NCI-H1417 treated with DMSO at 0.1 percent for 48 hours (cell line): ENCODE data around the gene PPP1R9B.

Experiments used
- DNase-seq: peaks from one replicate; lab custom pipeline; 2025; lab: John Stamatoyannopoulos, UW

PPP1R9B gene

GRCh38 chr17:50173335-50173941 is 23.0 kb upstream of the PPP1R9B start:
- no peak for DNase-seq

GRCh38 chr17:50172936-50173334 is 22.5 kb upstream of the PPP1R9B start:
- DNase-seq: no peak

GRCh38 chr17:50172130-50172529 is 21.7 kb upstream of the PPP1R9B start:
- DNase-seq: no peak

GRCh38 chr17:50171371-50172071 is 21.0 kb upstream of the PPP1R9B start:
- no peak for DNase-seq

- DNase-seq: no peak
These were observed 20.3 kb upstream of the PPP1R9B start for GRCh38 chr17:50170662-50171370.

- no peak for DNase-seq
These were observed 19.5 kb upstream of the PPP1R9B start for GRCh38 chr17:50169881-50170459.

- DNase-seq: no peak
These were observed 18.8 kb upstream of the PPP1R9B start for GRCh38 chr17:50169121-50169764.

GRCh38 chr17:50168319-50168718 is 17.8 kb upstream of the PPP1R9B start:
- no peak for DNase-seq

- no peak for DNase-seq
These were observed 16.9 kb upstream of the PPP1R9B start for GRCh38 chr17:50167371-50167770.

- no peak for DNase-seq
These were observed 16.2 kb upstream of the PPP1R9B start for GRCh38 chr17:50166518-50167181.

GRCh38 chr17:50165867-50166517 is 15.5 kb upstream of the PPP1R9B start, which contains the start of gene SGCA:
SGCA (plus strand) TSS chr17:50166005; CDS start chr17:50166041, 36 bp downstream.
- DNase-seq: no peak

GRCh38 chr17:50165466-50165865 is 15.0 kb upstream of the PPP1R9B start:
- no peak for DNase-seq

GRCh38 chr17:50165066-50165465 is 14.6 kb upstream of the PPP1R9B start:
- no peak for DNase-seq

- DNase-seq: no peak
These were observed 14.2 kb upstream of the PPP1R9B start for GRCh38 chr17:50164697-50164988.

GRCh38 chr17:50163843-50164696 is 13.6 kb upstream of the PPP1R9B start:
- no peak for DNase-seq

GRCh38 chr17:50162466-50163254 is 12.2 kb upstream of the PPP1R9B start:
- no peak for DNase-seq

GRCh38 chr17:50161911-50162288 is 11.4 kb upstream of the PPP1R9B start:
- DNase-seq: no peak

- peak; percentile 21 for DNase-seq
These were observed 10.8 kb upstream of the PPP1R9B start for GRCh38 chr17:50161023-50161910.

GRCh38 chr17:50157891-50158290 is 7.4 kb upstream of the PPP1R9B start:
- no peak for DNase-seq
